Adrenal gland (tissue), 12 donors: ENCODE data around the gene WWOX. TPM values are rescaled to one million over a fixed set of nuclear protein-coding genes. Genes with fewer than 3 reads are reported as not detected.
A peak's percentile ranks its signal among the peaks of the same experiment; 100 is the strongest.

Experiments
- DNase-seq, 7 donors: peaks; one replicate each; pipeline ENCODE4 v3.0.0-alpha.2; 2019 to 2020
- H3K27ac ChIP-seq, 5 donors: fragments of 200-600 bp; sonication (generic) in 4 of 5; 1 replicate in 3 of 5; 2 replicates in 2 of 5; pipeline versions ENCODE4 v1.5.1 to v1.8.0; 2016 to 2020; ENCODE audit warnings: mild to moderate bottlenecking in 1 of 5
- H3K27me3 ChIP-seq: fragments of 200-600 bp; 2 replicates; pipeline ENCODE4 v1.8.0; 2021
- H3K36me3 ChIP-seq, 2 donors: fragments of 200-600 bp; replicated peaks in 1 of 2; 1 replicate in 1 of 2; 2 replicates in 1 of 2; pipeline versions ENCODE4 v1.5.1 to v1.8.0; 2018 to 2022
- H3K4me1 ChIP-seq, 2 donors: fragments of 200-600 bp; replicated peaks in 1 of 2; 1 replicate in 1 of 2; 2 replicates in 1 of 2; pipeline versions ENCODE4 v1.5.1 to v1.8.0; 2018 to 2021
- H3K4me3 ChIP-seq, 4 donors: fragments of 200-600 bp; sonication (generic) in 3 of 4; one replicate each; pipeline ENCODE4 v1.5.1; 2016 to 2018
- H3K9me3 ChIP-seq, 3 donors: fragments of 200-600 bp; sonication (generic) in 1 of 3; replicated peaks in 1 of 3; 1 replicate in 2 of 3; 2 replicates in 1 of 3; pipeline versions ENCODE4 v1.5.1 to v1.8.0; 2016 to 2021
- CTCF ChIP-seq, 6 experiments: fragments of 450-650 bp in 4 of 6; fragments of 200-600 bp in 2 of 6; sonication (generic) in 1 of 6; IDR thresholded peaks; 1 replicate in 5 of 6; 2 replicates in 1 of 6; pipeline versions ENCODE4 v1.5.1 to v1.8.0; 2016 to 2021; ENCODE audit warnings: antibody characterized with exemption in 6 of 6, mild to moderate bottlenecking in 2 of 6, moderate library complexity in 1 of 6
- POLR2A ChIP-seq, 2 donors: fragments of 450-650 bp; IDR thresholded peaks; one replicate each; pipeline ENCODE4 v1.6.1; 2017; ENCODE audit warnings: antibody characterized with exemption in 2 of 2, mild to moderate bottlenecking in 2 of 2, moderate library complexity in 1 of 2
- WGBS, 4 donors: extraction: QIAGEN DNeasy Blood & Tissue Kit in 2 of 4; methylation state at CpG; one replicate each; pipeline versions ENCODE4 v1.1.5 to v1.1.7; 2013 to 2017; 5-methylcytosine and 5-hydroxymethylcytosine counted together
- intact Hi-C, 2 donors: fragments of 100-400 bp; cut with DNase I; formaldehyde crosslinking; loops; one replicate each; pipeline versions ENCODE4 v1.14.1 to v1.15.0; 2022 to 2023
- polyA plus RNA-seq, 3 donors: library from polyadenylated mRNA; stranded (reverse); fragments of 200-250 nt in 2 of 3; fragments of 350-450 nt in 1 of 3; fragmentation: Illumina TruSeq in 1 of 3; extraction: RNeasy Lipid Tissue Mini Kit (QIAGEN cat#74804) in 1 of 3; gene quantifications; one replicate each; pipeline ENCODE4 v1.2.3, GENCODE V29; 2013 to 2014
- total RNA-seq, 9 donors: library from RNA; depleted of rRNA in 4 of 9; stranded (reverse); fragments of >200 nt in 4 of 9; fragments of 120-200 nt in 1 of 9; fragmentation: NEBNext Ultra II Directional in 1 of 9; extraction: Animal tissue kit (Norgen Biotek cat#: 25700) in 1 of 9; gene quantifications; one replicate each; pipeline versions ENCODE4 v1.1.0 to v1.2.4, GENCODE V29; 2013 to 2023
- donor health status: healthy with polysubstance abuse.
- donor health status: Bipolar disorder and iron deficiency.
- donor health status: DM: yes; HTN: yes; CAD: no.
- donor health status: DM: no; HTN: no; CAD: no.
- donor health status: DM: no; HTN: no; CAD: no.
- donor health status: DM: yes; HTN: yes; CAD: no.

Gene WWOX
- total and polyA plus RNA-seq, 12 donors: 11.8 to 74.6 (median 20.5) TPM

GRCh38 chr16:78385086-78385805 lies 285.8 kb downstream of the WWOX start:
- Histone ChIP-seq H3K27me3 (no peaks in the 10 kb centered on the region), H3K4me1 (no peaks in the 10 kb centered on the region), H3K27ac (no peak overlapping the region), H3K36me3 (no peaks in the 10 kb centered on the region), H3K9me3 (no peaks in the 10 kb centered on the region), H3K4me3 (no peak overlapping the region)
- 67 to 79% (median 73%) methylated on average over 6 to 7 of the region's 7 CpGs for WGBS, 4 donors
- TF ChIP-seq CTCF (IDR thresholded peaks at IDR 0.05) (no peak), POLR2A (IDR thresholded peaks at IDR 0.05) (no peak)
- no peak for DNase-seq
- intact Hi-C loops: no loop called here

GRCh38 chr16:78386557-78387324 lies 287.3 kb downstream of the WWOX start:
- intact Hi-C loops: no loop called here
- 52 to 62% (median 55%) methylated on average over 15 of the region's 15 CpGs for WGBS, 4 donors
- no peaks in the 10 kb centered on the region for H3K9me3 ChIP-seq

GRCh38 chr16:78389009-78389498 lies 289.6 kb downstream of the WWOX start:
- no peaks in the 10 kb centered on the region for H3K4me1 ChIP-seq
- H3K36me3 ChIP-seq: no peaks in the 10 kb centered on the region
- intact Hi-C loops: no loop called here
- no peaks in the 10 kb centered on the region for H3K27me3 ChIP-seq
- DNase-seq: no peak
- no peak overlapping the region for H3K4me3 ChIP-seq
- 81 to 98% (median 91%) methylated on average over 8 of the region's 8 CpGs for WGBS, 4 donors
- H3K27ac ChIP-seq: no peak overlapping the region
- H3K9me3 ChIP-seq: no peaks in the 10 kb centered on the region
- no peak for TF ChIP-seq POLR2A (IDR thresholded peaks at IDR 0.05)
- TF ChIP-seq CTCF (IDR thresholded peaks at IDR 0.05): no peak

More at GRCh38 chr16:78386557-78387324, 287.3 kb downstream of the WWOX start:
- no peaks in the 10 kb centered on the region for H3K4me1 ChIP-seq
- no peak for TF ChIP-seq POLR2A (IDR thresholded peaks at IDR 0.05)
- no peak for DNase-seq
- no peak overlapping the region for H3K4me3 ChIP-seq
- no peaks in the 10 kb centered on the region for H3K27me3 ChIP-seq
- H3K27ac ChIP-seq: no peak overlapping the region
- no peaks in the 10 kb centered on the region for H3K36me3 ChIP-seq

- Histone ChIP-seq H3K9me3 (no peaks in the 10 kb centered on the region), H3K36me3 (no peaks in the 10 kb centered on the region), H3K4me3 (no peak overlapping the region), H3K27me3 (no peaks in the 10 kb centered on the region), H3K4me1 (no peaks in the 10 kb centered on the region), H3K27ac (peak overlapping the region in 1 of 5 donors; percentile 34)
- DNase-seq: no peak
- 71 to 77% (median 74%) methylated on average over 4 of the region's 4 CpGs for WGBS, 4 donors
- intact Hi-C loops: no loop called here
- TF ChIP-seq CTCF (IDR thresholded peaks at IDR 0.05): no peak
- no peak for TF ChIP-seq POLR2A (IDR thresholded peaks at IDR 0.05)
Observed at GRCh38 chr16:78390092-78390491, 290.6 kb downstream of the WWOX start.
